AG09309 (cell line): ENCODE measurements around the gene HAO2.
"Not testable (repeated sequence)": the region's sequence is repeated elsewhere in the genome, so short reads cannot be mapped to it uniquely, and the experiment has no call there.

Experiments used
- DNase-seq: peaks from one replicate; pipeline ENCODE4 v3.0.0-alpha.2; 2010; ENCODE audit warnings: low read depth
- H3K4me3 ChIP-seq: 2 replicates; pipeline ENCODE4 v1.5.1; 2011; ENCODE audit warnings: mild to moderate bottlenecking, low read depth, low read length, moderate library complexity; ENCODE audit not compliant: control insufficient read depth
- CTCF ChIP-seq: IDR thresholded peaks from 2 replicates; pipeline ENCODE4 v1.5.1; 2011; ENCODE audit warnings: mild to moderate bottlenecking, low read depth, low read length, inconsistent platforms; ENCODE audit not compliant: insufficient read depth, control insufficient read depth; ENCODE audit errors: missing control alignments

The HAO2 gene

GRCh38 chr1:119332622-119333021 is 36.0 kb upstream of the HAO2 start:
- H3K4me3 ChIP-seq = no peak overlapping the region
- DNase-seq = no peak
- no peak for TF ChIP-seq CTCF

- DNase-seq = no peak
- no peak for TF ChIP-seq CTCF
- no peak overlapping the region for H3K4me3 ChIP-seq
These were observed 35.3 kb upstream of the HAO2 start for GRCh38 chr1:119333163-119333896.

GRCh38 chr1:119333897-119334250 is 34.7 kb upstream of the HAO2 start:
- not testable (repeated sequence) for H3K4me3 ChIP-seq, DNase-seq

GRCh38 chr1:119336848-119337247 is 31.7 kb upstream of the HAO2 start:
- no peak overlapping the region for H3K4me3 ChIP-seq
- no peak for TF ChIP-seq CTCF
- DNase-seq = no peak

GRCh38 chr1:119338004-119338403 is 30.6 kb upstream of the HAO2 start:
- DNase-seq = no peak
- no peak overlapping the region for H3K4me3 ChIP-seq
- TF ChIP-seq CTCF = no peak

DNA sequence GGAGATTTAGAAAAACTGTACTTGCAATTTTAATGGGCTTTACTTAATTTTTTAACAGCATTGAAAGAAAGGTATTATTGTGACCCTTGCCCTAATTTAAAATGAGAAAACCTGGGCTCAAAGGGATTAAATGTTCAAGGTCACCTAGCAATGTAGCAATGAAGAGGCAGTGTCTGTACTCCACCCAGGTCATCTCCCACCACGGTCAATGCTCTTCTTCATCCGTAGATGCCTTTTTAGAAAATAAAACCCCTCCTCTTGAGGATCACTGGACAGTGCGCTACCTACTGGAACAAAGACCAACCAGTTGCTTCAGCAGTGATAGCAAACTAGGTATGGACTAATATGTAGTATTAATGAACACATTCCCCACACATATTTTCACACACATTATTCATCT is 29.8 kb upstream of the HAO2 start:
- no peak overlapping the region for H3K4me3 ChIP-seq
- no peak for TF ChIP-seq CTCF
- DNase-seq = no peak

- no peak overlapping the region for H3K4me3 ChIP-seq
- no peak for TF ChIP-seq CTCF
- no peak for DNase-seq
These were observed 27.7 kb upstream of the HAO2 start for GRCh38 chr1:119340861-119341261.
